Measurements from ENCODE around the gene AGER.
"Not testable (repeated sequence)": the region's sequence is repeated elsewhere in the genome, so short reads cannot be mapped to it uniquely, and the experiment has no call there.

AGER gene

DNA sequence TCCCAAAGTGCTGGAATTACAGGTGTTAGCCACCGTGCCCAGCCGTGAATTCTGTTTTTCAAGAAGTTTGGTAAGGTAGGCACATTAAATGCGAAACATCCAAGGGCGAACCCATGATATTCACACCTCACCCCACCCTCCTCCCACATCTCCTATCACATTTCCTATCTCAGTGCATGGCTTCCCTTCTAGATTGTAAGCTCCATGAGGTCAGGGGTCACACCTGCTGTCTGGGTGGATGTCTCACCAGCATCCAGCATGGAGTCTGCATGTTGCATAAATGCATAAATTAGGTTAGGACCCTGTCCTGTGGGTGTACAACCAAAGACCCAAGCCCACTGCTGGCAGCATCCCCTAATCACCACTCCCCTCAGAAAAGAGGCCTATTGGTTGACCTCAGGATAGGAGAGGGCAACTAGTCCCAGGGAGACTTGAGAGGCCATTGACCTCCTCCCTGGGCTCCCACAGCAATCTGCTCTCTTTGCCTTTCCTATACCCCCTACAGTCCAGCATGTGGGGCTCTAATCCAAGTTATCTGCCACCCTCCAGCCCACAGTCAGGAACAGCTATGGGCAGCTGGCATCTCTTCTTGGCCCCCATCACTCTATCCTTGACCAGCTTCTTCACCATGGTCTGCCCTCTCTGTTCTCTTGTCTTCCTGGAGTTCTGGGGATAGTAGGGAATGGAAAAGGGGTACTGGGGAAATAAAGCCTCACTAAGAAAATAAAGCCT is 36.5 kb downstream of the AGER start:
- DNase-seq = no peak

DNA sequence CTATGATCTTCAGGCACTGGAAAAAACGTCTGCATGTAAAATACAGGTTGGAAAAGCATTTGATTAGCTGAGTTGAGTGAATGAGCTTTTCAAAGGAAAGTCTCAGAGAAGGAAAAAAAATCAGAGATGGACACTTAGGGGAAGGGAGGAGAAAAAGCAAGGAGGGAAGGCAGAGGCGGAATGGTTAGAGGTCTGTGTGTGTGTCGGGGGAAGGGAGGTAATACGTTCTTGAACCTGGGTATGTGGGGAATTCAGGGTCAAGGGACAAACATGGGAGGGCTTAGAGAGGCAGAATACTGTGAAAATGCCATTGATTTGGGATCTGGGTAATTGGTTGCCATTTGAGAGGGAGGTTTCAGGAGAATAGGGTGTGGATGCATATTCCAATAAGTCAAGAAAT is 37.4 kb downstream of the AGER start:
- DNase-seq = no peak

DNA sequence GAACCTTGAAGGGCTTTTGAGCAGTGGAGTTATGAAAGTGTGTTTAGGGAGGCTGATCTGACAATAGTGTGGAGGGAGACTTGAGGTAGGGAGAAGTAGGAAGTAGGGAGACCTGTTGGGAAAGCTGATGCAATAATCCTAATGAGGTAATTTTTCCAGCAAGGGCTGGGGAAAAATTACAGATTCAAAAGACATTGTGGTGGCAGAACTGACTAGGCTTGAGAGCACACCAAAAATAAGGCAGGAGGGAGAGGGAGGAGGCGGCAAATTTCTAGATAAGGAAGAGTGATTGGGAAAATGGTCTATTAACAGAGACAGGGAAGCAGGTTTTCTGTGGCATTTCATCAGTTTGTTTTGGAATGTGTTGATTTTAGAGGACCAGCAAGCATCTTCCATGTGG is 37.8 kb downstream of the AGER start:
- no peak for DNase-seq

DNA sequence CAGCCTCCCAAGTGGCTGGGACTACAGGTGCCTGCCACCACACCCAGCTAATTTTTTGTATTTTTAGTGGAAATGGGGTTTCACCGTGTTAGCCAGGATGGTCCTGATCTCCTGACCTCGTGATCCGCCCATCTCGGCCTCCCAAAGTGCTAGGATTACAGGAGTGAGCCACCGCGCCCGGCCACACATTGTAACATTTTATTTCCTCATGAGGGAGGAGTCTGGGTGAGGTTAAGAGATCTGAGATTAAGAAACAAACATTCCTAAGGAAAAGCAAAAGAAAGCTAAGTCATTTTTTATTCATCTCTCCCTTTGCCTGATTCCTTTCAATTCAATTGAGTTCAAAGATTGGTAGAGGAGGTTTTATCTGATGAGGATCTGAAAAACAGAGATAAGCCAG is 39.8 kb downstream of the AGER start:
- not testable (repeated sequence) for DNase-seq

DNA sequence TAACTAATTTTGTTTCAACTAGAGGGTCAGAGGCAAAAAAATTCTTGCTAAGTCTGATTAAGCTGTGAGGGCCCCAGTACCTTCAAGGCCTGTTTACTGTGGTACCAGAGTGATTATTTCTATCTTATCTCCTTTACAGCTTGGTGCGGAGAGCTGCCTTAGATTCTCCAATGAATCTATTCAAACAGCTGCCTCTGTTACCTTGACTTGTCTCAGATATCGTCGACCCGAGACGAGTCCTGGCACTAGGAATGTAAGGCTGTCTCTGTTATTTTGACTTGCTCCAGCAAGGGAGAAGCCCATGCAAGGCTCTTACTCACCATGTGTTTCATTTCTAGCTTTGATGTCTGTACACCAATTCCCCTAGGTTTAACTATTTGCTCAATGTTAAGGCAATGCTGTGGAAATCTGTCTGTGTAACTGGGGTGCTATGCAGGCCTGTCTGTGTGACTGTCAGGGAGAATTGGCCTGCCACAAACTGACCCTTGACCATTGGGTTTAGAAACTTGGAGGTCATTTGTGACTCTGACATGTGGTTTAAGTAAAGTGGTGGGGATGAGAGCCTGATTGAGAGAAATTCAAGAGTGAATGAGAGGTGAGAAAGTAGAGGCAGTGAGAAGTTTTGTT is 43.5 kb downstream of the AGER start:
- DNase-seq = no peak

DNA sequence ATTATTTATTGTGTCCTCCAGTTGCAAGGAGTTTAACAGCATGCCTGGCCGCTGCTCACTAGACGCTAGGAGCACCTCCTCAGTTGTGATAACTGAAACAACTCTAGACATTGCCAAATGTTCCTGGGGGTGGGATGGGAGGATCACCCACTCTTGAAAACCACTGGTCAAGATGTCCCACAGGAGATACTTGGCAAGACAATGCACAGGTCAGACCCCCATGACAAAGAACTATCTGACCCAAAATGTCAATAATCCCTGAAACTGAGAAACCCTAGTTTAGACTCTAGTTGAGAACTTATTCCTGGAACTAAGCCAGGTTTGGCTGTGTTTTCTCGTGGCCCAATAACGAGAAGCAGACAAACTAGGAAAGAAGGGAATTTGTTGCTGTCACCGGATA is 44.5 kb downstream of the AGER start:
- DNase-seq = no peak

DNA sequence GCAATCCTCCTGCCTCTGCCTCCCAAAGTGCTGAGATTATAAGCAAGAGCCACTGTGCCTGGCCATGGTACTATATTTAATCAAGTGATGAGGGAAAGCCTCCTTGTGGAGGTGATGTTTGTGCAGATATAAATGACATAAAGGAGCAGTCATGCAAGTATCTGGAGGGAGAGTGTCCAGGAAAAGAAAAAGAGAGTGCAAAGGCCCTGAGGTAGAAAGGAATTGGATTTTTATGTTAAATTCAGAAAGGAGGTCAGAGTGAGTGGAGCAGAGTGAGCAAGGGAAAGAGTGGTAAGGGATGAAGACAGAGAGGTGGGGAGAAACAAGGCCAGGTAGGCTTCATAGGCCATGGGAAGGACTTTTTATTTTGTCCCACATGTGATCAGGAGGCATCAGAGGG is 46.6 kb downstream of the AGER start:
- no peak for DNase-seq

DNA sequence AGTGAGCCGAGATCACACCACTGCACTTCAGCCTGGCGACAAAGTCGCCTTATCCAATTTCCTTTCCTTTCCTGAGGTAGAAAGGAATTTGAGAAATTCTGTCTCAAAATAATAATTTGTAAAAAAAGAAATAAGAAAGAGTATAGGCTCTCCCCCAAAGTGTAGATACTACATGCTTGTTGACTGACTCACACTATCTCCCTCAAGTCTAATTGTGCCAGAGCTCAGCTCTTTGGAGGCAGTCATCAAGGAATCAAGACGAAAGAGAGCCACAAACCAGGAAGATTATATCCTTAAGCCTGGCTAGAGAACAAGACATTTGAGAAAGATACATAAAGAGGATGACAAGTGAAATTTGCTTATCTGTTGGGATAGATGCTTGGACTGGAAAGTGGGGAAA is 50.3 kb downstream of the AGER start:
- DNase-seq = no peak

DNA sequence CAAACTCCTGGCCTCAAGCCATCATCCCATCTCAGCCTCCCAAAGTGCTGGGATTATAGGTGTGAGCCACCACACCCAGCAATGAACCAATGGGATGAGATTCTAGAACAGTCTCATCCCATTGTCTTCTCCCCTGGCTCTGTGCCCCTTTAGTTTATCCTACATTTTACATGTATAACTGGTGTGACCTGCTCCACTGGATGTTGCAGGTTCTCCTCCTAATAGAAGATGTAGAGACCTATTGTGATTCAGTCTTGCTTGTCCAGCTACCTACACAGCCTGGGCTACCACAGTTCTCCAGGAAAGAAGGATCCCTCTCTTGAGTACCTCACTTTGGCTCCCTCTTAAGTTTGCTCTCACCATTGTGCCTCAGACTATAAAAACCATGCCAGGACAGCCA is 51.9 kb downstream of the AGER start:
- no peak for DNase-seq

DNA sequence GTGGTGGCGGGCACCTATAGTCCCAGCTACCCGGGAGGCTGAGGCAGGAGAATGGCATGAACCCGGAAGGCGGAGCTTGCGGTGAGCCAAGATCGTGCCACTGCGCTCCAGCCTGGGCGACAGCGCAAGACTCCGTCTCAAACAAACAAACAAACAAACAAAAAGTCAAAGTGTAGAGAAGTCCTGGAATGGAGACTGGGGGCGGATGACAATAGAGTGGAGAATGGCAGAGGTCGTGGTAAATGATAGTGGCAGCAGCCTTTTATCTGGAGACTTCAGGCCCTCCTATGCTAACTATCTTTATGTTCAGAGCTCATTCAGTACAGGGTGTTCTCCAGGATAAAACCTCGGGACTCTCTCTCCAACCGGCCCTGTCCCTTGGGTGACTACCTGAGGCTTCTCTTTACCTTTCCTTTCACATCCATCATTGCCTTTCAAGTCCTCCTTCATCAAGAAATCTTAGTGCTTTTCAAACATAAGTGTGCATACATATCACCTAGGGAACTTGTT is 52.6 kb downstream of the AGER start:
- DNase-seq = no peak

Measured in T-helper 2 cell (primary cell).